Embryonic facial prominence (tissue), 1 donor: ENCODE measurements around the gene ERLEC1.
"Not testable (repeated sequence)": the region's sequence is repeated elsewhere in the genome, so short reads cannot be mapped to it uniquely, and the experiment has no call there.

Experiments used
- DNase-seq: peaks from one replicate; pipeline ENCODE4 v3.0.0-alpha.2; 2016; ENCODE audit errors: extremely low spot score

The ERLEC1 gene

GRCh38 chr2:53786705-53787613, at the start of gene ERLEC1, which contains the start of gene ASB3:
ERLEC1 (plus strand) TSS chr2:53787044; CDS start chr2:53787211, 167 bp downstream.
ASB3 (minus strand) TSS chr2:53786953; CDS start chr2:53765572, 21,381 bp downstream.
- DNase-seq = peak; percentile 86

GRCh38 chr2:53737091-53737490, 49.8 kb upstream of the ERLEC1 start:
- DNase-seq = no peak

- no peak for DNase-seq
Measured at GRCh38 chr2:53739032-53739431, 47.8 kb upstream of the ERLEC1 start.

GRCh38 chr2:53740170-53740569, 46.7 kb upstream of the ERLEC1 start:
- no peak for DNase-seq

GRCh38 chr2:53744395-53745065, 42.3 kb upstream of the ERLEC1 start:
- no peak for DNase-seq

GRCh38 chr2:53750041-53750768, 36.6 kb upstream of the ERLEC1 start:
- DNase-seq = no peak

- no peak for DNase-seq
Measured at GRCh38 chr2:53751728-53752127, 35.1 kb upstream of the ERLEC1 start.

- DNase-seq = no peak
Measured at GRCh38 chr2:53752385-53752784, 34.5 kb upstream of the ERLEC1 start.

GRCh38 chr2:53753041-53753440, 33.8 kb upstream of the ERLEC1 start:
- DNase-seq = no peak

- DNase-seq = no peak
Measured at GRCh38 chr2:53755121-53755520, 31.7 kb upstream of the ERLEC1 start.

GRCh38 chr2:53756644-53757043, 30.2 kb upstream of the ERLEC1 start:
- DNase-seq = no peak

GRCh38 chr2:53757206-53757605, 29.6 kb upstream of the ERLEC1 start:
- DNase-seq = not testable (repeated sequence)

- no peak for DNase-seq
Measured at GRCh38 chr2:53765767-53766166, 21.1 kb upstream of the ERLEC1 start.

- no peak for DNase-seq
Measured at GRCh38 chr2:53767405-53768241, 19.2 kb upstream of the ERLEC1 start, which contains the start of gene CHAC2. CHAC2 (plus strand) TSS chr2:53767804; CDS start chr2:53767887, 83 bp downstream.

GRCh38 chr2:53768242-53768542, 18.7 kb upstream of the ERLEC1 start:
- no peak for DNase-seq

GRCh38 chr2:53769318-53769945, 17.4 kb upstream of the ERLEC1 start:
- DNase-seq = no peak

GRCh38 chr2:53770264-53770663, 16.6 kb upstream of the ERLEC1 start:
- no peak for DNase-seq

GRCh38 chr2:53777134-53777533, 9.7 kb upstream of the ERLEC1 start:
- no peak for DNase-seq

- DNase-seq = no peak
Measured at GRCh38 chr2:53778536-53779162, 8.2 kb upstream of the ERLEC1 start.

- DNase-seq = no peak
Measured at GRCh38 chr2:53780056-53780455, 6.8 kb upstream of the ERLEC1 start.
